GM10266 (cell line): ENCODE data around the gene MIB1.
A peak's percentile ranks its signal among the peaks of the same experiment; 100 is the strongest.
"Not testable (repeated sequence)": the region's sequence is repeated elsewhere in the genome, so short reads cannot be mapped to it uniquely, and the experiment has no call there.

Experiments used
- DNase-seq: peaks from one replicate; pipeline ENCODE4 v3.0.0; 2012; ENCODE audit errors: extremely low spot score
- CTCF ChIP-seq: IDR thresholded peaks from 2 replicates; pipeline ENCODE4 v1.5.1; 2012; ENCODE audit warnings: mild to moderate bottlenecking, low read depth; ENCODE audit not compliant: control insufficient read depth, insufficient read depth; ENCODE audit errors: missing control alignments

MIB1 gene

GRCh38 chr18:21704603-21705364 is 35.8 kb upstream of the MIB1 start, which contains the start of gene ABHD3:
ABHD3 (minus strand) TSS chr18:21704774; CDS start chr18:21704665, 109 bp downstream.
- DNase-seq = peak; percentile 96
- TF ChIP-seq CTCF = no peak

- no peak for DNase-seq
- TF ChIP-seq CTCF = no peak
These were observed 34.2 kb upstream of the MIB1 start for GRCh38 chr18:21706386-21706865.

DNA sequence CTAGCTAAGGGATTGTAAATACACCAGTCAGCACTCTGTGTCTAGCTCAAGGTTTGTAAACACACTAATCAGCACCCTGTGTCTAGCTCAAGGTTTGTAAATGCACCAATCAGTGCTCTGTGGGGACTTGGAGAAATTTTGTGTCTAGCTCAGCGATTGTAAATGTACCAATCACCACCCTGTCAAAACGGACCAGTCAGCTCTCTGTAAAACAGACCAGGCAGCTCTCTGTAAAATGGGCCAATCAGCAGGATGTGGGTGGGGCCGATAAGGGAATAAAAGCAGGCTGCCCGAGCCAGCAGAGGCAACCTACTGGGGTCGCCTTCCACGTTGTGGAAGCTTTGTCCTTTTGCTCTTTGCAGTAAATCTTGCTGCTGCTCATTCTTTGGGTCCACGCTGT is 33.5 kb upstream of the MIB1 start:
- DNase-seq = not testable (repeated sequence)

GRCh38 chr18:21714474-21714873 is 26.1 kb upstream of the MIB1 start:
- DNase-seq = no peak
- no peak for TF ChIP-seq CTCF

DNA sequence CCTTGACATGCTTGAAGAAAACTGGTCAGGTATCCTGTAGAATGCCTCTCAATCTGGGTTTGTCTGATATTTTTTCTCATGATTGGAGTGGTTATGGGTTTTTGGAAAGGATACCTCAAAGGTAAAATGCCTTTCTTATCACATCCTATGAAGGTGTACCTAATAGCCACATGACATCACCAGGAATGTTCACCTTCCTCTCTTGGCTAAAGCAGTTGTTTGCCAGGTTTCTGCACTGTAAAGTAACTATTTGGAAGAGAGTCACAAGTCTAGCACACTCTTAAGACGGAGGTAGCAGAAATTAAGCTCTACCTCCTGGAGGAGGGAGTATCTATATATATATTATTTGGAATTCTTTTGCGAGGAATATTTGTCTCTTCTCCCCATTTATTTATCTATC is 17.9 kb upstream of the MIB1 start:
- TF ChIP-seq CTCF = no peak
- no peak for DNase-seq

- no peak for TF ChIP-seq CTCF
- DNase-seq = no peak
These were observed 15.4 kb upstream of the MIB1 start for GRCh38 chr18:21725201-21725600.

DNA sequence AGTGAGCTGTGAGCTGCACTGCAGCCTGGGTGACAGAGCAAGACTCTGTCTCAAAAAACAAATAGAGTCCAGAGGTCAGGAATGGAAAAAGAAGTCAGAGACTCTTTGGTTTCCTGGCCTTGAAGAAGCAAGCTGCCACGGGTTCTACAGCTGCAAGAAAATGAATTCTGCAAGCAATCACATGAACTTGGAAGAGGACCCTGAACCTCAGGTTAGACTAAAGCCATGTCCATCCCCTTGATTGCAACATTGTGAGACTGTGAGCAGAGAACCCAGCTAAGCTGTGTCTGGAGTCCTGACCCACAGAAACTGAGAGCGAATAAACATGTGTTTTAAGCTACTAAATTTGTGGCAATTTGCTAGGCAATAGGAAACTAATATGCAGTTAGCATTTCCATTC is 12.9 kb upstream of the MIB1 start:
- no peak for TF ChIP-seq CTCF

DNA sequence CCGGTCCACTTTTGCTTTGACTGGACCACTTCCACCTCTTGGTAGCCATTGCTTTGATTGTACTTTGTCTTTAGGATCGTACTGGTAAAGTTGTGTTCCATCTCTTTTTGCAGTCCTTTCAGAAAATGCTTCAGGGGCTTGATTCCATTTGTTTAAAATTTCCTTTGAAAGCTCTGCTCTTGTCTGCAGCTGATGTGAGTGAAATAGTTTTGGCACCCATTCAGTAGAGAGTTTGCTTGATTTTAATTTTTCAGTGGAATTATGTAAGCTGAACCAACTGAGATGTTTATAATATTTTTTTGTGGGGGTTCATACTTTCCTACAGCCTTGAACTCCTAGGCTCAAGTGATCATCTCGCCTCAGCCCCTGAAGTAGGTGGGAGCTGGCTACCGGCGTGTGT is 7.6 kb upstream of the MIB1 start:
- no peak for TF ChIP-seq CTCF
- DNase-seq = no peak

More for the DNA sequence above, 12.9 kb upstream of the MIB1 start:
- DNase-seq = no peak
